Posterior cingulate gyrus (tissue), 11 donors: ENCODE results near the gene PHKG2.
"Not testable (repeated sequence)": the region's sequence is repeated elsewhere in the genome, so short reads cannot be mapped to it uniquely, and the experiment has no call there.

Experiments used
- DNase-seq, 10 donors: peaks; one replicate each; pipeline versions ENCODE4 v3.0.0 to v3.0.0-alpha.2; 2020 to 2021; ENCODE audit warnings: mixed read lengths in 3 of 10
- intact Hi-C: fragments of 100-400 bp; cut with DNase I; formaldehyde crosslinking; loops from one replicate; pipeline ENCODE4 v1.15.1; 2023

Gene PHKG2, protein sequence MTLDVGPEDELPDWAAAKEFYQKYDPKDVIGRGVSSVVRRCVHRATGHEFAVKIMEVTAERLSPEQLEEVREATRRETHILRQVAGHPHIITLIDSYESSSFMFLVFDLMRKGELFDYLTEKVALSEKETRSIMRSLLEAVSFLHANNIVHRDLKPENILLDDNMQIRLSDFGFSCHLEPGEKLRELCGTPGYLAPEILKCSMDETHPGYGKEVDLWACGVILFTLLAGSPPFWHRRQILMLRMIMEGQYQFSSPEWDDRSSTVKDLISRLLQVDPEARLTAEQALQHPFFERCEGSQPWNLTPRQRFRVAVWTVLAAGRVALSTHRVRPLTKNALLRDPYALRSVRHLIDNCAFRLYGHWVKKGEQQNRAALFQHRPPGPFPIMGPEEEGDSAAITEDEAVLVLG

GRCh38 chr16:30747799-30748633, at the start of gene PHKG2:
TSS of gene PHKG2 (plus strand) at chr16:30748425. CDS start at chr16:30748821, 396 bp downstream.
- peak; percentile 98 to 100 (median 100) for DNase-seq
- intact Hi-C loops = loop anchor here (2.0 kb wide), 2 partner anchors 15 to 49 kb away; partner anchors contain the start of genes CFAP119, RNF40 and SRCAP

- intact Hi-C loops = loop anchor here (1.0 to 2.0 kb wide), 3 partner anchors 41 to 50 kb away; partner anchors contain the start of genes FBRS, PHKG2 and PRR14
- peak; percentile 69 to 97 (median 76) for DNase-seq
Measured at GRCh38 chr16:30698816-30699614, 49.2 kb upstream of the PHKG2 start, which contains the start of gene SRCAP. TSS of gene SRCAP (plus strand) at chr16:30699171. CDS start at chr16:30700825, 1,654 bp downstream.

DNA sequence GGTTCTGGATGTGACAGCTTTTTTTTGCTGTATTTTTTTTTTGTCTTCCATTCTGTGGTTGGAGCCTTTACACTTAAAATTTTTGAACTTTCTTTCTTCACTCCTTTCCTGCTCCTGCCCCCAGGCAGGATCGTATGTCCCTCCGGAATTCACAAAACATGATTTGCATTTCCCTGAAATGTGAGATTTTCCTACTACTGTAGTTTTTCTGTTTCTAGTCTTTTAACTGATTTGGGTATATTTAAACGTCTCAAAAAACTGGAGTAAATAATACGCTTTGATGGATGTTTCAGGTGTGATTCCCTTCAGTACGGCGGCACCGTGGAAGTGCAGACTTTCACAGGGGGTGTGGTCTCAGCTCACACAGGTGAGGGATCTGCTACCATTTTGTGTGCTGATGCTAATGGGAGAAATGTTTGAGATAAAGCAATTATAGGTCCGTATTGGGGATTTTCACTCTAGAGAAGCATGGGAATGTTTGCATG, 48.6 kb upstream of the PHKG2 start:
- intact Hi-C loops = loop anchor here (2.0 kb wide), 2 partner anchors 49 kb away; partner anchors contain the start of genes PHKG2 and PRR14
- DNase-seq = no peak

- peak in 2 of 10 donors; percentile 72 to 85 for DNase-seq
- intact Hi-C loops = no loop called here
Measured at GRCh38 chr16:30700491-30700890, 47.7 kb upstream of the PHKG2 start.

GRCh38 chr16:30700971-30701370, 47.3 kb upstream of the PHKG2 start:
- intact Hi-C loops = no loop called here
- peak in 1 of 10 donors; percentile 3 for DNase-seq

- intact Hi-C loops = not testable (repeated sequence)
- DNase-seq = peak in 2 of 10 donors; percentile 30 to 39
Measured at GRCh38 chr16:30703071-30703470, 45.2 kb upstream of the PHKG2 start.

- DNase-seq = peak in 2 of 10 donors; percentile 2 to 52
- intact Hi-C loops = no loop called here
Measured at GRCh38 chr16:30703971-30704370, 44.3 kb upstream of the PHKG2 start.

GRCh38 chr16:30706046-30706445, 42.2 kb upstream of the PHKG2 start:
- intact Hi-C loops = no loop called here
- peak in 2 of 10 donors; percentile 1 to 21 for DNase-seq

DNA sequence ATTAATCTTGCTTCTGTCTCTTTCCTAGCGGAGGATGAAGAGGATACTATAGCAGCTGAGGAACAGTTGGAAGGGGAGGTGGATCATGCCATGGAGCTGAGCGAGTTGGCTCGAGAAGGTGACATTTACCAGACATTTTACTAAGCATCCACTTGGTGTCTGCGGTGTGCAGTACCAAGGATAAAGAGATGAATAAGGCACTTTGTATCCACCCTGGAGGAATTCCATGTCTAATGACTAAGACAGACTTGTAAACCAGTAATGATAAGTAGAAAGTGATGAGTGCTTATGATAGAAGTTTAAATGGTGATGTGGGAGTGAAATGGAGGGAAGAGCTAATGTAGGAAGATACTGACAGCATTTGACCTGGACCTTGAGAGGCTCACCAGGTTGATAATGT, 37.3 kb upstream of the PHKG2 start:
- DNase-seq = no peak

DNA sequence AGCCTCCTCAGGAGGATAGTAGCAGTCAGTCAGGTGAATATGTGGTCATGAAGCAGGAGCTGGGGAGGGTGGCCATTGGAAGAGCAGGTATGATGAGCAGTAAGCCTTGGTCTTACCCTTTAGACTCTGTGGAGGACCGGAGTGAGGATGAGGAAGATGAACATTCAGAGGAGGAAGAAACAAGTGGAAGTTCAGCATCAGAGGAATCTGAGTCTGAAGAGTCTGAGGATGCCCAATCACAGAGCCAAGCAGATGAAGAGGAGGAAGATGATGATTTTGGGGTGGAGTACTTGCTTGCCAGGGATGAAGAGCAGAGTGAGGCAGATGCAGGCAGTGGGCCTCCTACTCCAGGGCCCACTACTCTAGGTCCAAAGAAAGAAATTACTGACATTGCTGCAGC, 36.5 kb upstream of the PHKG2 start:
- DNase-seq = peak in 1 of 10 donors; percentile 26
- intact Hi-C loops = no loop called here

More for the DNA sequence above, 37.3 kb upstream of the PHKG2 start:
- intact Hi-C loops = no loop called here

- intact Hi-C loops = no loop called here
- peak in 1 of 10 donors; percentile 14 for DNase-seq
Measured at GRCh38 chr16:30715750-30716445, 32.3 kb upstream of the PHKG2 start.

DNA sequence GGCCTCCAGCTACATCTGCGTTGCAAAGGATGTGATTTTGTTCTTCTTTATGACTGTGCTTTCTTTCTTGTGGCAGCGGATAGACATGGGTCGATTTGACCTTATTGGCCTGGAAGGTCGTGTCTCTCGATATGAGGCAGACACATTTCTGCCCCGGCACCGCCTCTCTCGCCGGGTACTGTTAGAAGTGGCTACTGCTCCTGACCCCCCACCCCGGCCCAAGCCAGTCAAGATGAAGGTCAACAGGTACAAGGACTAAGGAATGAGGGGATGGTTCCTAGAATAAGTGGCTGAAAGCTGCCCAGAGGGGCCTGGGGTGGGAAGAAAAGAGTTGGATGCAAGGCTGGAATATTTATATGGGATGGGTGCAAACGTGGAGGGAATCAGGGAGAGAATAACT, 28.1 kb upstream of the PHKG2 start:
- peak in 1 of 10 donors; percentile 35 for DNase-seq
- intact Hi-C loops = no loop called here

DNA sequence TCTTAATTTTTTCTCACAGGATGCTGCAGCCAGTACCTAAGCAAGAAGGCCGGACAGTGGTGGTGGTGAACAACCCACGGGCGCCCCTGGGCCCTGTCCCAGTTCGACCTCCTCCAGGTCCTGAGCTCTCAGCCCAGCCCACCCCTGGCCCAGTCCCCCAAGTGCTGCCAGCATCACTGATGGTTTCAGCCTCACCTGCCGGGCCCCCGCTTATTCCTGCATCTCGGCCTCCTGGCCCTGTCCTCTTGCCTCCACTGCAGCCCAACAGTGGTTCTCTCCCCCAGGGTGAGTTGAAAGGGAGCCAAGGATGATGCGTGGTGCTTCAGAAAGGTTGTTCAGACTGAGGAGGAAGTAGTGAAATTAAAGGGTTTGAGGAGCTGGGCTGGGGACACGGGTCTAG, 27.5 kb upstream of the PHKG2 start:
- DNase-seq = peak in 1 of 10 donors; percentile 79
- intact Hi-C loops = no loop called here

GRCh38 chr16:30721167-30721566, 27.1 kb upstream of the PHKG2 start:
- DNase-seq = peak in 1 of 10 donors; percentile 49
- intact Hi-C loops = no loop called here

- intact Hi-C loops = no loop called here
- no peak for DNase-seq
Measured at GRCh38 chr16:30721606-30722005, 26.6 kb upstream of the PHKG2 start.

GRCh38 chr16:30722443-30722842, 25.8 kb upstream of the PHKG2 start:
- intact Hi-C loops = no loop called here
- DNase-seq = peak in 1 of 10 donors; percentile 61

- peak in 1 of 10 donors; percentile 52 for DNase-seq
- intact Hi-C loops = no loop called here
Measured at GRCh38 chr16:30722916-30723315, 25.3 kb upstream of the PHKG2 start.

DNA sequence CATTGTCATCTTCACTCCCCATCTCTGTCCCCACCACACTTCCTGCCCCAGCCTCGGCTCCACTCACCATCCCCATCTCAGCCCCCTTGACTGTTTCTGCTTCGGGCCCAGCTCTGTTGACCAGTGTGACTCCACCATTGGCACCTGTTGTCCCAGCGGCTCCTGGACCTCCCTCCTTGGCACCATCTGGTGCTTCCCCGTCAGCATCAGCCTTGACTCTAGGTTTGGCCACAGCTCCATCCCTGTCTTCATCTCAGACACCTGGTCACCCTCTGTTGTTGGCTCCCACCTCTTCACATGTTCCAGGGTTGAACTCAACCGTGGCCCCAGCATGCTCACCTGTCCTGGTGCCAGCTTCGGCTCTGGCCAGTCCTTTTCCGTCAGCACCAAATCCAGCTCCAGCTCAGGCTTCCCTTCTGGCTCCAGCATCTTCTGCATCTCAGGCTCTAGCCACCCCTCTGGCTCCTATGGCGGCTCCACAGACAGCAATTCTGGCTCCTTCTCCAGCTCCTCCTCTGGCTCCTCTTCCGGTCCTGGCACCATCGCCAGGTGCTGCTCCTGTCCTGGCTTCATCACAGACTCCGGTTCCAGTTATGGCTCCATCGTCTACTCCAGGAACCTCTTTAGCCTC, 24.4 kb upstream of the PHKG2 start:
- intact Hi-C loops = no loop called here
- DNase-seq = peak in 1 of 10 donors; percentile 59
